Activated B cell treated with CpG ODN at 0.5 μM for 24 hours (primary cell): ENCODE results near the gene ASTN2. TPM values are rescaled to one million over a fixed set of nuclear protein-coding genes. Genes with fewer than 3 reads are reported as not detected.

ENCODE experiments used
- ATAC-seq: fragments of 200-7000 bp; cut with Tn5 transposase; one replicate; pipeline ENCODE4 v1.10.0; 2021; ENCODE audit warnings: low read depth, mild to moderate bottlenecking, moderate library complexity
- CTCF ChIA-PET: fragments of 350-600 bp; sonication (Branson Sonifier 250); formaldehyde crosslinking; loops from one replicate; lab custom pipeline; 2021; ENCODE audit warnings: antibody characterized with exemption; lab: Charles Lee
- POLR2A ChIA-PET: fragments of 350-600 bp; sonication (Branson Sonifier 250); formaldehyde crosslinking; loops from one replicate; lab custom pipeline; 2021; ENCODE audit warnings: antibody characterized with exemption; lab: Charles Lee
- DNase-seq: peaks from one replicate; pipeline ENCODE4 v3.0.0; 2022
- H3K27ac Mint-ChIP-seq: one replicate; pipeline ENCODE4 v1.8.0; 2020; ENCODE audit warnings: mixed read lengths
- H3K27me3 Mint-ChIP-seq: one replicate; pipeline ENCODE4 v1.8.0; 2021; ENCODE audit warnings: mixed read lengths
- H3K36me3 Mint-ChIP-seq: one replicate; pipeline ENCODE4 v1.8.0; 2021; ENCODE audit warnings: low read depth, mixed read lengths
- H3K4me1 Mint-ChIP-seq: one replicate; pipeline ENCODE4 v1.8.0; 2021; ENCODE audit warnings: mixed read lengths
- H3K4me3 Mint-ChIP-seq: one replicate; pipeline ENCODE4 v1.8.0; 2020; ENCODE audit warnings: mild to moderate bottlenecking, mixed read lengths
- H3K9me3 Mint-ChIP-seq: one replicate; pipeline ENCODE4 v1.8.0; 2020; ENCODE audit warnings: mixed read lengths
- CTCF ChIP-seq: fragments of 200-600 bp; IDR thresholded peaks from one replicate; pipeline ENCODE4 v1.8.0; 2022; ENCODE audit warnings: antibody characterized with exemption, mild to moderate bottlenecking
- intact Hi-C: fragments of 100-400 bp; cut with micrococcal nuclease; formaldehyde crosslinking; loops from one replicate; pipeline ENCODE4 v1.15.1; 2024
- total RNA-seq: library from RNA; stranded (reverse); gene quantifications from 2 replicates; pipeline ENCODE4 v1.2.3, GENCODE V29; 2022

ASTN2 gene
- total RNA-seq, 1 donor from 2014 or later: 2.3 TPM

- DNase-seq: no peak
- Mint-ChIP-seq H3K27me3 (peaks cover 48% of the 10 kb centered on the region), H3K27ac (no peak overlapping the region), H3K4me1 (peaks cover 3% of the 10 kb centered on the region), H3K36me3 (no peaks in the 10 kb centered on the region), H3K4me3 (no peak overlapping the region), H3K9me3 (no peaks in the 10 kb centered on the region)
- intact Hi-C loops: no loop called here
- no peak for TF ChIP-seq CTCF
- ATAC-seq: no peak
- ChIA-PET CTCF (no interaction called here), POLR2A (no interaction called here)
Measured at GRCh38 chr9:117412006-117412715, 2.7 kb downstream of the ASTN2 start.

- intact Hi-C loops: no loop called here
- POLR2A ChIA-PET: no interaction called here
- H3K36me3 Mint-ChIP-seq: no peaks in the 10 kb centered on the region
- no peak overlapping the region for H3K27ac Mint-ChIP-seq
- no peak for ATAC-seq
- peaks cover 3% of the 10 kb centered on the region for H3K4me1 Mint-ChIP-seq
- peaks cover 49% of the 10 kb centered on the region for H3K27me3 Mint-ChIP-seq
- no peaks in the 10 kb centered on the region for H3K9me3 Mint-ChIP-seq
- DNase-seq: no peak
- CTCF ChIA-PET: no interaction called here
- H3K4me3 Mint-ChIP-seq: no peak overlapping the region
- no peak for TF ChIP-seq CTCF
Measured at GRCh38 chr9:117411547-117411946, 3.3 kb downstream of the ASTN2 start.

GRCh38 chr9:117409321-117409720 lies 5.5 kb downstream of the ASTN2 start:
- ATAC-seq: no peak
- ChIA-PET POLR2A (no interaction called here), CTCF (no interaction called here)
- no peak for TF ChIP-seq CTCF
- Mint-ChIP-seq H3K27me3 (peaks cover 56% of the 10 kb centered on the region), H3K27ac (no peak overlapping the region), H3K4me1 (peaks cover 3% of the 10 kb centered on the region), H3K36me3 (no peaks in the 10 kb centered on the region), H3K9me3 (no peaks in the 10 kb centered on the region), H3K4me3 (no peak overlapping the region)
- intact Hi-C loops: no loop called here
- DNase-seq: no peak

GRCh38 chr9:117407436-117408022 lies 7.3 kb downstream of the ASTN2 start:
- peaks cover 46% of the 10 kb centered on the region for H3K27me3 Mint-ChIP-seq
- H3K27ac Mint-ChIP-seq: no peak overlapping the region
- H3K4me1 Mint-ChIP-seq: no peaks in the 10 kb centered on the region
- ChIA-PET POLR2A (no interaction called here), CTCF (no interaction called here)
- no peaks in the 10 kb centered on the region for H3K9me3 Mint-ChIP-seq
- DNase-seq (no peak), ATAC-seq (no peak)
- H3K4me3 Mint-ChIP-seq: no peak overlapping the region
- no peaks in the 10 kb centered on the region for H3K36me3 Mint-ChIP-seq
- TF ChIP-seq CTCF: no peak
- intact Hi-C loops: no loop called here

GRCh38 chr9:117405950-117406705 lies 8.7 kb downstream of the ASTN2 start:
- TF ChIP-seq CTCF: no peak

More at GRCh38 chr9:117405950-117406705, 8.7 kb downstream of the ASTN2 start:
- Mint-ChIP-seq H3K4me1 (no peaks in the 10 kb centered on the region), H3K4me3 (no peak overlapping the region), H3K27ac (no peak overlapping the region), H3K36me3 (no peaks in the 10 kb centered on the region), H3K9me3 (no peaks in the 10 kb centered on the region), H3K27me3 (peaks cover 36% of the 10 kb centered on the region)
- POLR2A ChIA-PET: no interaction called here
- DNase-seq (no peak), ATAC-seq (no peak)
- intact Hi-C loops: no loop called here
- CTCF ChIA-PET: no interaction called here
